Measurements from ENCODE around the gene SFT2D1. TPM values are rescaled to one million over a fixed set of nuclear protein-coding genes. Genes with fewer than 3 reads are reported as not detected.
A peak's percentile ranks its signal among the peaks of the same experiment; 100 is the strongest.

Gene SFT2D1
- total RNA-seq, 1 donor from 2014 or later = 48.9 TPM

DNA sequence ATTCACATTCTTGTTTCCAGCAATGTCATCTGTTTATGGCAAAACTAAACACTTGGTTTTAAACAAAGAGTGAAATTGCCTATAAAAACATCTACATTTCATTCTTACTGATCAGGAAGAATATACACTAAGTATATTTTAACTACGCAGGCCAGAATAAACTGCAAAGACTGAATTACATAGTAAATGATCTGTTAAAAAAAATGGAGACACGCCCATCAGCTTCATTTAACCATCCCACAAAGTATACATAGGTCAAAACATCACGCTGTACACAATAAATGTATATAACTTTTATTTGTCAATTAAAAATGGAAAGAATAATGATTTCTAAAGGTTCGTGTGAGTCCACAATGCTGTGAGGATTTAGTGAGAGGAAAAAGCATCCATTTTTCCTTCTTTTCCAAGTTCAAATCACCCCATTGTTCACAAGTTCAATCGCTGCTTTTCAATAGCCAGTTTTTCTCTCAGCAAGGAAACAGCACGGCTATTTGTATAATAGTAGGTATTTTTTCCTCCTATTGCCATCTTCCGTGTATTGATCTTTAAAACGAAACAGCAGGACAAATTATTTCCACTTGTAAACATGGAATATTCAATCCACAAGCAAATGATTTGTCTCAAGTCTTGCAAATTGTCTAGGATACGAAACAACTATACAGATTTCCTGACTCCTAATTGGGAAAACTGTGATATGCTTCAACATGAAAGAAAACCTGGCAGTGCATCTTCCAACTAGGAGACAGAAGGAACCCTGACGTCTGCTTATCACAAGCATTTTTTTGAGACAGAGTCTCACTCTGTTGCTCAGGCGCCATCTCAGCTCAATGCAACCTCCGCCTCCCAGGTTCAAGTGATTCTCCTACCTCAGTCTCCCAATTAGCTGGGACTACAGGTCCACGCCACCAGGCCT lies 10.6 kb downstream of the SFT2D1 start:
- H3K36me3 ChIP-seq = no peaks in the 10 kb centered on the region
- no peak for DNase-seq (ENCODE audit: low spot score)
- H3K79me2 ChIP-seq (ENCODE audit: low read depth) = peaks cover 79% of the 10 kb centered on the region
- H2AFZ ChIP-seq (replicated peaks) = no peak overlapping the region
- no peak overlapping the region for H3K27ac ChIP-seq
- Mint-ChIP-seq H3K27me3 (ENCODE audit: insufficient read depth, low read depth) (peaks cover 3% of the 10 kb centered on the region), H3K27ac (no peak overlapping the region), H3K4me3 (no peak overlapping the region), H3K36me3 (peaks cover 15% of the 10 kb centered on the region), H3K4me1 (peaks cover 36% of the 10 kb centered on the region), H3K9me3 (no peaks in the 10 kb centered on the region)
- TF ChIP-seq EZH2 (IDR thresholded peaks at IDR 0.05) = no peak
- TF ChIP-seq EZH2phosphoT487 (IDR thresholded peaks at IDR 0.05) = no peak
- no peak for TF ChIP-seq CTCF (IDR thresholded peaks at IDR 0.05)
- H3F3A ChIP-seq (ENCODE audit: low read depth) = no peaks in the 10 kb centered on the region
- H3K4me3 ChIP-seq = no peak overlapping the region
- H3K9me3 ChIP-seq (ENCODE audit: low read depth) = no peaks in the 10 kb centered on the region
- H3K4me1 ChIP-seq = peaks cover 18% of the 10 kb centered on the region
- no peaks in the 10 kb centered on the region for H3K27me3 ChIP-seq
- H3K4me2 ChIP-seq = no peak overlapping the region
- peaks cover 78% of the 10 kb centered on the region for H4K20me1 ChIP-seq (ENCODE audit: low read depth)
- no peak overlapping the region for H3K9ac ChIP-seq

DNA sequence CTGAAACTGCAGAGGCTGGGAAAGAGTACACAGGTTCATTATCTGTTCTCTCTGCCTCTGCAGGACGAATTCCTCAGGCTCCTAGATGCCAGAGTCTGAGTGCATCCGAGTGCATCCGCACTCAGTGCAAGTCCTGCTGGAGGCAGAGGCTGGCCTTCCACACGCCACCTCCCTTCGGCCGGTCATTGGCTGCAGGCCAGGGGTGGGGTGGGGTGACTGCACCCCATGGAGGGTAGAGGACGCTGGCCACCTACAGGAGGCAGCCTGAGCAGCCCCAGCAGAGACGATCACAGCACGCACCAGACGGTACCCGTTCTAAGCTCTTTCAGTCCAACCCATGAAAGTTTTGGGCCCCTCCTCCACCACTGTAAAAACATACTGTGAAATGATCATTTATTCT lies 11.7 kb downstream of the SFT2D1 start:
- Histone ChIP-seq H3F3A (ENCODE audit: low read depth) (no peaks in the 10 kb centered on the region), H2AFZ (replicated peaks) (no peak overlapping the region), H3K4me2 (peak overlapping the region; percentile 45), H3K9ac (no peak overlapping the region), H3K27ac (no peak overlapping the region), H4K20me1 (ENCODE audit: low read depth) (peaks cover 68% of the 10 kb centered on the region), H3K36me3 (no peaks in the 10 kb centered on the region), H3K4me3 (no peak overlapping the region), H3K27me3 (no peaks in the 10 kb centered on the region), H3K79me2 (ENCODE audit: low read depth) (peaks cover 68% of the 10 kb centered on the region), H3K9me3 (ENCODE audit: low read depth) (no peaks in the 10 kb centered on the region), H3K4me1 (peaks cover 18% of the 10 kb centered on the region)
- Mint-ChIP-seq H3K9me3 (no peaks in the 10 kb centered on the region), H3K4me1 (peaks cover 36% of the 10 kb centered on the region), H3K36me3 (peaks cover 14% of the 10 kb centered on the region), H3K4me3 (peak overlapping the region; percentile 13), H3K27me3 (ENCODE audit: insufficient read depth, low read depth) (peaks cover 3% of the 10 kb centered on the region), H3K27ac (no peak overlapping the region)
- peak; percentile 89 for DNase-seq (ENCODE audit: low spot score)
- peak; percentile 56 for TF ChIP-seq CTCF (IDR thresholded peaks at IDR 0.05)
- TF ChIP-seq EZH2 (IDR thresholded peaks at IDR 0.05) = no peak
- no peak for TF ChIP-seq EZH2phosphoT487 (IDR thresholded peaks at IDR 0.05)

GRCh38 chr6:166325383-166326042 lies 16.8 kb downstream of the SFT2D1 start:
- peaks cover 9% of the 10 kb centered on the region for H3K4me1 Mint-ChIP-seq
- Histone ChIP-seq H3K4me2 (no peak overlapping the region), H3K9me3 (ENCODE audit: low read depth) (no peaks in the 10 kb centered on the region), H4K20me1 (ENCODE audit: low read depth) (peaks cover 26% of the 10 kb centered on the region), H3K9ac (no peak overlapping the region), H3K4me3 (no peak overlapping the region), H3K79me2 (ENCODE audit: low read depth) (peaks cover 22% of the 10 kb centered on the region), H3K36me3 (no peaks in the 10 kb centered on the region), H3F3A (ENCODE audit: low read depth) (no peaks in the 10 kb centered on the region), H3K27me3 (no peaks in the 10 kb centered on the region), H2AFZ (replicated peaks) (no peak overlapping the region), H3K4me1 (peaks cover 9% of the 10 kb centered on the region), H3K27ac (no peak overlapping the region)
- peaks cover 10% of the 10 kb centered on the region for H3K36me3 Mint-ChIP-seq
- H3K4me3 Mint-ChIP-seq = no peak overlapping the region
- H3K27me3 Mint-ChIP-seq (ENCODE audit: insufficient read depth, low read depth) = no peaks in the 10 kb centered on the region
- DNase-seq (ENCODE audit: low spot score) = no peak
- no peak overlapping the region for H3K27ac Mint-ChIP-seq
- H3K9me3 Mint-ChIP-seq = no peaks in the 10 kb centered on the region
- TF ChIP-seq EZH2phosphoT487 (IDR thresholded peaks at IDR 0.05) (no peak), CTCF (IDR thresholded peaks at IDR 0.05) (no peak), EZH2 (IDR thresholded peaks at IDR 0.05) (no peak)
